Measurements from ENCODE around the gene DDX52.
"Not testable (repeated sequence)": the region's sequence is repeated elsewhere in the genome, so short reads cannot be mapped to it uniquely, and the experiment has no call there.

DDX52 gene

DNA sequence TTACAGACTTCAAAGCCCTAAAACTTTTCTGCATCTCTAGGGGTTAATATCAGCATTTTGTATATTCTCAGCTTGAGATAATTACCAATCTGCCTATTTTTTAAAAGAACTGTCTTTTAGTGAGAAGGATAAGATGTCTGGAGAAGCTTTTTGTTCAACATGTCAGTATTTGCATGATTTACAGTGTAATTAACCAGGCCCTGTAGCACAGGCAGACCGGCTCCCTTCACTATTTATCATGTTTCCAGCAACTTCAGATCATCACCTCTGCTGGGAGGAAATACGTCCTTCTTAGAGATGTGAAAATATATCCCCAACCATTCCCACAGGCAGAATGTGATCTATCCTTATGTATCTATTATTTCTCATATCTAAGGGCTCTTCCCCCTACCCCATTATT lies 8.6 kb upstream of the DDX52 start:
- DNase-seq (ENCODE audit: low spot score) = no peak

DNA sequence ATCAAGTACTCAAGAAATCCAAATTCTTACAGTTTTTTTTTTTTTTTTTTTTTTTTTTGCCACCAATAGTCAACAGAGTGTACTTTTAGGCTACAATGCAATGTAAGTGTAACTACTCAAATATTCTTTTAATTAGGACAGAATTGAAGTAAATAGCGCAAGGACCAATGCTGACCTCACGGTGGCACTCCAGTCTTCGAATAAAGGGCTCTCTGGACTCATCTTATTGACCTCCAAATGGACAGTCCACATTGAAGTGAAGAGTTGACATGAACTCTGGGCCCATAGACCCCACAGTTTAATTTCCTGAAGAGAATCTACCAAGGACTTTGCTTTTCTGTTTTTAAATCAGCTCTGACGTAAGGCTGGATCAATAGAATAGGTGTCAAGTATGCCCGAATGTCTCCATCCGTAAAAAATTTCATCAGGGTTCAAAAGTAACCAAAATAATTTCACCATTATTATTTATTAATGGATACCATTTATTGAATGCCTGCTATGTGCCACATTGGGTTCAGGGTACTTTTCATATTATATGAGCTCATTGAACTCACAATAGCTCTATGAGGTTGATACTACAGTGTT lies 7.3 kb upstream of the DDX52 start:
- no peak for DNase-seq (ENCODE audit: low spot score)

DNA sequence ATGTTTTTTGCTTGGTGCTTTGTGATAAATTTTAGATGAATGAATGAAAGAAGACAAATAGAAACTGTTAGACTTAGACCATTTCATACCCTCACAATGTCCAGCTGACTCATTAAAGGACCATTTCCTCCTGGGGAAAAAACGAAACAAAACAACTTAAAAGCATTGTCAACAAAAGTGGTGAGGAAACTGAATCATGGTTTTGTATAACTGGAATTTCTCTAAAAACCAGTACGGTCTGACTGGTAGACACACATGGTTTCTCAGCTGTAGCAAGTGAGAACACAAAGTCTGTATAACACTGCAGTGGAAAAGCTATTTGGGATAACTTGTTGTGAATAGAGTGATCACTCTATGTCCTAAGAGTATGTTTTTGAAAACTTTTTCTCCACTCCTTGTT lies 5.3 kb upstream of the DDX52 start:
- DNase-seq (ENCODE audit: low spot score) = no peak

DNA sequence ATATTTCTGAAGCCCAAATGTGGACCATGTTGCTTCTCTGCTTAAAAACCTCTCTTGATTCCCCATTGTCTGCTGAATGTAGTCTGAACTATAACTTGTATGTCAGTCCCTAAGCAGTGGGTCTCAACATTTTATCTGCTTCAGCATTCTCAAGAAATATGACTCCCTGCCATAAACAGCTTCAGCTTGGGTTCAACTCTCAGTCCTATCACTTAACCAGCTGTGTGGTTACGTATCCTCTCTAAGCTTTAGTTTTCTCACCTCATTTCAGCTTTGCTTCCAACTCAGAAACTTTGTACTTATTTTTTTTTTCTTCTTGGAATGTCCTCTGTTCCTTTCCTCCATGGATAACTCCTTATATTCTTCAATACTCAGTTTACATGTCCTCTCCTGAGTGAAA lies 4.6 kb upstream of the DDX52 start:
- DNase-seq (ENCODE audit: low spot score) = no peak

DNA sequence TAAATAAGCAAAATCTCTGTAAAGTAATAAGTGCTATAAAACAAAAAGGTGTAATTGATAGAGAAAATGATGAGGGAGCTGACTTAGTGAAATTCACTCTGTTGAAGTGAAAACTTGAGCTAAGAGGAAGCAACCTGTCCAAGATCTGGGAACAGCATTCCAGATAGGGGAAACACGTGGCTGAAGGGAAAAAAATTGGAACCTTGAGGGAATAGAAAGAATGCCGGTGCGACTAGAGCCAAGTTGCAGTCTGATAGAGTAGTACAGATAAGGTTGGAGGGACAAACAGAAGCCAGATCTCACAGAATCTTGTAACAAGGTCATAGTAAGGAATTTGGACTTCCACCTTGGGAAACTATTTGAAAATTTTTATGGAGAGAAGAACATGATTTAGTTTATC lies 623 bp upstream of the DDX52 start:
- no peak for DNase-seq (ENCODE audit: low spot score)

DNA sequence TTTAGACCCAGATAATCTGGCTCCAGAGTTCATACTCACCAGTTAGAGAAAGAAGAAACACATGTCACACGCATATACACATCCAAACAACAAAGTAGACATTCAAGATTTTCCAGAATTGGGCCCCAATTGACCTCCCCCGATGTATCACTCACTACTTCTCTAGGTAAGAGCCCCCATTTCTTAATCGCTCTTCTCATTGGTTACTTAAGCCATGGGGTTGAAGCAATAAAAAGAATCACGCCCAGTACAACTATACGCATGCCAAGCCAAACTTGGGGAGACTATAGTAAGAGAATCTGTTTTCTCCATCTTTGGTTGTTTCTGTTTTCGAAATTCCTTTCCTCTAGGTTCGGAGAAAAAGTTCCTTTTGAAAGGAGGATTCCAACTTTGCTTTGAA lies 565 bp downstream of the DDX52 start:
- DNase-seq (ENCODE audit: low spot score) = no peak

DNA sequence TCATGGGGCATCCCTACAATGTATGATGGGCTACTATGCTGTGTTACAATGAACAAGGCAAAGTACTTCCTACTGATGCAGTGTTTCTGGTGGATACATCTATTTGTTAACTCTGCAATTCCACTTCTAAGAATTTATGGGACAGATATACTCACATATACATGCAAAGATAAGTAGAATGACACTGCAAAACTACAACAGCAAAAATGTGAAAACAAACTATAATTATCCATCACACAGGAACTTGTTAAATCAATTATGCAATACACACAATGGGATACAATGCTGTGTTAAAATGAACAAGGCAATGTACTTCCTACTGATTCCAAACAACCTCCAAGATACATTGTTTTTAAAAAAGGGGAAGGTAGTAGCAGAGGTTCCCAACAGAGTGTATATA lies 3.2 kb downstream of the DDX52 start:
- no peak for DNase-seq (ENCODE audit: low spot score)

DNA sequence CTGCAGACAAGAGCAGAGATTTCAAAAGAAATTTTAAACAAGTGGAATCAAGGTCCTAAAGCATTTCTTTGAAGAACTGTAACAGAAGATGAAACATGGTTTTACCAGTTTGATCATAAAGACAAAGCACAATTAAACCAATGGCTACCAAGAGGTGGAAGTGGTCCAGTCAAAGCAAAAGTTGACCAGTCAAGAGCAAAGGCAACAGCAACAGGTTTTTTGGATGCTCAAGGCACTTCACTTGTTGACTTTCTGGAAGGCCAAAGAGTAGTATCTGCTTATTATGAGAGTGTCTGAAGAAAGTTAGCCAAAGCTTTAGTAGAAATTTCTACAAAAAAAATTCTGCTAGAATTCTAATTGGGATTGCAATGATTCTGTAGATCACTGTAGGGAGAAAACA lies 5.3 kb downstream of the DDX52 start:
- DNase-seq (ENCODE audit: low spot score) = no peak

DNA sequence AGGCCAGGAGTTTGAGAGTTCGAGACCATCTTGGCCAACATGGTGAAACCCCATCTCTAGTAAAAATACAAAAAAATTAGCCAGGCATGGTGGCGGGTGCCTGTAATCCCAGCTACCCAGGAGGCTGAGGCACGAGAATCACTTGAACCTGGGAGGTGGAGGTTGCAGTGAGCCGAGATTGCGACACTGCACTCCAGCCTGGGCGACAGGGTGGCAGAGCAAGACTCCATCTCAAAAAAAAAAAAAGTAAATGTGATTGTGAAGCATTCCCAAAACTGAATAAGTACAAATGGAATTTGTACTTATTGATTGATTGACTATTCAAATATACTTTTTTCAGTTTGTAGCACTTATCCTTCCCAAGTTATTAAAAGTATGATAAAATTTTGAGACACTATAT lies 26.8 kb downstream of the DDX52 start:
- not testable (repeated sequence) for DNase-seq (ENCODE audit: low spot score)

DNA sequence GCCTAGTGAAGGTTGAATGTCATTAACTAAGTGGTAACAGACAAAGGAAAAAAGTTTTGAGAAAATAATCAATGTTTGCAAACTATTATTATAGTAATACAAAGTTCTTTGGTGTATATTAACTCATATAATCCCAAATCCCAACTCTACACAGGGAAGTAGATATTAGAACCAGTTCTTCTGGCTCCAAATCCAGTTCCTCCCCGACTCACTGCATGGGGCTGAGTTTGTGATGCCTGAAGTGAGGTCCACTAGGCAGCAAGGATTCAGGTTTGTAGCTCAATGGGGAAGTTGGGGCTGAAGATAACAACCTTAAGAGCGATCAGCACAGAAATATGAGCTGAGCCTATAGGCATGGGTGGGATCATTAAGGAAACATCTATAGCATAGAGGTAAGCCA lies 28.4 kb downstream of the DDX52 start:
- DNase-seq (ENCODE audit: low spot score) = no peak

DNA sequence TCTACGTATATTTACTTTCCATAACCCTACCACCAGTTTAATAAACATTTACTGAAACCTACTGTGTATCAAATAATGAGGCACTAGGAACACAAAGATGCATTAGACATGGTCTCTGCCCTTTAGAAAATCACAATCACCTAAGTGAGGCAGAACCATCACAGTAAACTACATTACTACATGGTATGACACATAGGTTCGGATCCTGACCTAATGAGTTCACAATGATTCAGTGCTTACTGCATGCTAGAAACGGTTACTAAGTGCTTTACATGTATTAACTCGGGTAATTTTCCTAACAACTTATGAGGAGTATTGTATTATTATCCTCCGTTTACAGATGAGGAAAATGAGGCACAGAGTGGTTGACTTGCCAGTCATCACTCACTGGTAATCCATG lies 28.9 kb downstream of the DDX52 start:
- no peak for DNase-seq (ENCODE audit: low spot score)

DNA sequence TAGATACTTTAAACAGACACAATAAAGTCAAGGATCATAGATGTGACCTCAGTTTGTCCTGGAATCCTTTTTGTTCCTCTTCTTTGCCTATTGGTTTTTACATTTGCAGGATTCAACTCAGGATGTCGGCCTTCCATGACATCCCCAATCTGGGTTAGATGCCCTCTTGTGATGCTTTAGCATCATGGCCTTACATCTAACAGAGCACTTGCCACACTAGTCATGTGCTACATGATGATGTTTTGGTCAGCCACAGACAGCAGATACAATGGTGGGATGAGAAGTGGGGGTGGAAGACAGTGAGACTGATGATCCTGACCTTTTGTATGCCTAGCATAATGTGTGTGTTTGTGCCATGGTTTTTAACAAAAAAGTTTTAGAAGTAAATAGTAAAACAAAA lies 32.3 kb downstream of the DDX52 start:
- DNase-seq (ENCODE audit: low spot score) = no peak

DNA sequence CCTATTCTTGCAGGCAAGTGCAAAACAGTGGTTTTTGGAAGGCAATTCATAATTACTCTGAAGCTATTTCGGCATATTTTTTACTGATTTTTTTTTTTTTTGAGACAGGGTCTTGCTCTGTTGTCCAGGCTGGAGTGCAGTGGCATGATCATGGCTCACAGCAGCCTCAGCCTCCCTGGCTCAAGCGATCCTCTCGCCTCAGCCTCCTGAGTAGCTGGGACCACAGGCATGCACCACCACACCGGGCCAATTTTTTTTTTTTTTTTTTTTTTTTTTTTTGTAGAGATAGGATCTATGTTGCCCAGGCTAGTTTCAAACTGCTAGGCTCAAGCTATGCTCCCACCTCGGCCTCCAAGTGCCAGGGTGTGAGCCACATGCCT lies 33.2 kb downstream of the DDX52 start:
- not testable (repeated sequence) for DNase-seq (ENCODE audit: low spot score)

DNA sequence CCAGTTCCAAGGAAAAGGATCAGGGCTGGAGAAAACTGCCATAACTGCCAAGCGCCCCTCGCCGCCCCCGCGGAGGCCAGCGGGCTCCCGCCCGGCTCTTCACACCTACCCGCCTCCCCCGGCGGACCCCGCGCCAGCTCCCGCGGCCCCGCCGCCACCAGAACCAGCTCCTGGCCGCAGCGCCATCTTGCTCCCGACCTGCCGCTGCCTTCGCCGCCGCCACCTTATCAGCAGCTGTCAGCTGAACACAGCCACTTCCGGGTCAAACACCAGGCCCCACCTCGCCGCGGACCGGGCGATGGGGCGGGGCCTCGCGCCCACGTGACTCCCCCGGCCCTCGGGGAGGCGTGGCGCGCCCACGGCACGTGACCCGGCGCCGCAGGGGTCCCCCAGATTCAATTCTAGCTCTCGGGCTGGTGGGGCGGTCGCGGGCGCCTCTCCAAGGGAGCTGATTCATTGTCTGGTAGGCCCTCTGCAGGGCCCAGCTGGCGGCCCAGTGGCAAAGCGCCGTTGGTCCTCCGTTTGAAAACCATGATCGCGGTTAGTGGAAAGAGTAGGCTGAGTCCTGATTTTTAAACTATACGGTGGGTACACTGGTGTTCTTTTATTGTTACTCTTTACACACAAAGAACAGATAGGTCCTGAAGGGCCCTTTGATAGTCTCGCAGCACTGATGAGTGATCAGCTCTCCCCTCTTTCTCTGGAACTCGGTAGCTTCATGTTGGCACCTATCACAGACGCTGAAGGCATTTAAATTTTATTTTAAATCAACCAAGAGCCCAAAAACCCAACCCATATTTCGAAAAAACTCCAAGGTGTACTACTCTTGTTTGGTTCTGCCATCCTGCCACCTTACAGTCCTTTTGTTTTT lies 33.8 kb downstream of the DDX52 start, which contains the start of gene SYNRG:
Gene SYNRG, minus strand, starts transcription at position 249 of the 871 bp plus-strand sequence. Its CDS starts 63 bp downstream, at position 186.
- peak; percentile 95 for DNase-seq (ENCODE audit: low spot score)

DNA sequence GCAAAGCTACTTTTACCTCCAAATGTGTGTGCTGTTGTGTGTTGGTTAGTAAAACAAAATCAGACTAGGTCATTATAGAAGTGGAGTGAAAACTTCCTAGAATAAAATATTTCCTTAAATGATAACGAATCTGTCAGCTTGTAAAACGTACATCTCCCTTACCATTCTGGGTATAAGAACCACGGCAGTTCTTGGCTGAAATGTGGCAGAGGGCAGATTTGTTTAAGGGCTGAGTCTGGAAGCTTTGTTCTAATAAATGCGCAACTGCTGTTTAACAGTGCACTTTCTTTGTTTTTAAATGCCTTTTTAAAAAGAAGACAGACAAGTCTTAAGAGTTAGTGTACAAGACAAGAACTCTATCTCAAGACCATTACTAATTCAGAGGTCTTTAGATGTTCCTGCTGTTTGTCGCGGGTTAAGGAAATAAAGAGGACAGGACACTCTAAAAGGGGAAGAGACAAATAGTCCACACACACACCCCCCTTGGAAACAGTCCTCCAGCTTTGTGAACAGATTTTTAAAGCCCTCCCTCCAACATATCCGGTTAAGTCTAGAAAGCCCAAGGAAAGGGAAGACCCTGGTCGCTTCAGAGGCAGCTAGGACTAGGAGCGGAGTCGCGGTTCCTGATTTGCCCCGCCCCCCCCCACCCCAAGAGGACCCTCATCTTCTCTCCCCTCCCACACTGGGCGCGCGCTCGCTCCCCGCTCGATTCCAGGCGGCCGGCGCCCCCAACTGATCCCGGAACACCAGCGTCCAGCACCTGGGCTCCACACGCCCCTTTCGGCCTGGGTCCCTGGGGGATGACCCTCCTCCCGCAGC lies 34.7 kb downstream of the DDX52 start:
- no peak for DNase-seq (ENCODE audit: low spot score)

DNA sequence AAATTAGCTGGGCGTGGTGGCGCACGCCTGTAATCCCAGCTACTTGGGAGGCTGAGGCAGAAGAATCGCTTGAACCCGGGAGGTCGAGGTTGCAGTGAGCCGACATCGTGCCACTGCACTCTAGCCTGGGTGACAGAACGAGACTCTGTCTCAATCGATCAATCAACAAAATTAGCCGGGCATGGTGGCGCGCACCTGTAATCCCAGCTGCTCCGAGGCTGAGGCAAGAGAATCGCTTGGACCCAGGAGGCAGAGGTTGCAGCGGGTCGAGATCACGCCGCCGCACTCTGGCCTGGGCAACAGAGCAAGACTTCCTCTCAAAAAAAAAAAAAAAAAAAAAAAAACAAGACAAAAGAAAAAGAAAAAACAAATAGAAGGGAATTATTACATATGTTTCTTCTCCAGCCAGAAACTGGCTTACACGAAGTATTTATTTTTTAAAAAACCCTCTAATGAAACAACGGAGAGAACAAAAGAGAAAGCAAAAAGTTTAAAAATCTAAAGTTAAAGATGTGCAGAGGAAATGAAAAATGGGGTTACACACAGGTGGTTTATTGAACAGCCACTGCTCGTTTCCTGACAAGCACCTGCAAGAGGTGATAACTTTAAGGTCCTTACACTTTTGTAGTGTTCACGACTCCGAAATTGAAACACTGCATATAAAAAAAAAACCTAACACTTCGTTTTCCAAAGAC lies 35.5 kb downstream of the DDX52 start:
- DNase-seq (ENCODE audit: low spot score) = peak; percentile 51

DNA sequence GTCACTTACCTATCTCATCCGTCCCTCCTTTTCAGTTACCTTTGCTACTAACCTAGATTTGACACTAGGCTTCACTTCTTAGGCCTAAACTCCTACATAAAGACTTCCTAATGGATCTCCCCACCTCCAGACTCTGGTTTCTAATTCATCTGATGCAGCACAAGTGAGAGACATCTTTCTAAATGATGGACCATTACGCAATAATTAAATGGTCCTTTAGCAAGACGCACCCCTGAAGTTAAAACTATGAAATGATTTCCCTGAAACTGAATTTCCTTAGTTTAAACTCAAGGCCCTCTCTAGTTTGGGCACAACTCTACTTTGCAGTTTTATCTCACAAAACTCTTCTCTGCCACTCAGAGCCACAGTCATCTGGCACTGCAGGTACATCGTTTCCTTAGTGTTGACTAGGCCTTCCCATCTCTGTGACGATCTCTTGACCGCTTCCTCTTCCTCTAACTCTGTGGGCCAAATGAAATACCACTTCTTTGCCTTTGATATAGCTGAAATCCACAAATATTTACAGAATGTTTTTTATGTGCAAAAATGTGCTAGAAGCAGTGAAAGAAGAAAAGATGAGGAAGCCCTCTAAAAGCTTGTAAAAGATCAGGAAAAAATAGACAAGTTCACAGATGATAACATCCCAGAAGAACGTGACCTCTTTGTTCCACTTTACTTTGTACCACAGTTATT lies 37.3 kb downstream of the DDX52 start:
- DNase-seq (ENCODE audit: low spot score) = peak; percentile 60

DNA sequence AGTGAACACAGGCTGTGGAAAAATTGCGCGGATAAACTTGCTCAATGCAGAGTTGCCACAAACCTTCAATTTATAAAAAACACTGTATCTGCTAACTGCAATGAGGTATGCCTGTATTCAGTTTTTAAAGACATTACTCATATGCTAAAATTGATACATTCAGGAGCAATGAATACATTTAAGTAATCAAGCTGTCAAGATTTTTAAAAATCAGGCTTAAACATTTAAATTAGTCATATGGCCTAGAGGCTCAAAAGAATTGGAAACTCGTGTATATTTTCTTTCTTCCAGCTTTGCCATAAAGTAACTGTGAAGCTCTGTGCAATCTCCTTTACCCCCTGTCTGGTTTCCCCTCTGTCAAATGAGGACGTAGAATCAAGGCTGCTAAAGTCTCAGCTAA lies 38.2 kb downstream of the DDX52 start:
- no peak for DNase-seq (ENCODE audit: low spot score)

DNA sequence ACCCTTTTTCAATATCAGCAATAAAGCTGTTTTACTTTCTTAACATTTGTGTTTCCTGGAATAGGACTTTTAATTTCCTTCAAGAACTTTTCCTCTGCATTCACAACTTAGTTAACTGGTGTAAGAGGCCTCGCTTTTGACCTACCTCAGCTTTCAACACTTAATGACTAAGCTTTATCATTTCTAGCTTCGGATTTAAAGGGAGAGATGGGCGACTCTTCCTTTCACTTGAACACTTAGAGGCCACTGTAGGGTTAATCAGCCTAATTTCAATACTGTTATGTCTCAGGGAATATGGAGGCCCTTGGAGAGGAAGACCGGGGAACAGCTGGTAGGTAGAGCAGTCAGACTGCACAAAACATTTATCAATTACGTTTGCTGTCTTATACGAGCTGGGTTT lies 38.7 kb downstream of the DDX52 start:
- no peak for DNase-seq (ENCODE audit: low spot score)

DNA sequence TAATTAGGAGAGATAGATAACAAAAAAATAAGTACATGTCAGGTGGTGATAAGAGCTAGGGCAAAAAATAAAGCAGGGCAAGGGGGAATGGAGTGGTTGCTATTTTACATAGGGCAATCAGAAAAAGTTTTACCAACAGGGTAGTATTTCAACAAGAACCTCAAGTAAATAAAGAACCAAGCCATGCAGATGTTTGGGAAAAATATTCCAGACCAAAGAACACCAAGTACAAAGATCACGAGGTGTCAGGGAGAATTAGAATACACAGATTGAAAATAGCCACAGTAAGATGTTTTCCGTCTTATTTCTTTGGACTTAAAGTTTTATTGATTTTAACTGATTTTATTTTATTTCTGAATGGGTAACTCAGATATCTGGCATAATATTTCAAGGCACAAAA lies 45.1 kb downstream of the DDX52 start:
- no peak for DNase-seq (ENCODE audit: low spot score)

DNA sequence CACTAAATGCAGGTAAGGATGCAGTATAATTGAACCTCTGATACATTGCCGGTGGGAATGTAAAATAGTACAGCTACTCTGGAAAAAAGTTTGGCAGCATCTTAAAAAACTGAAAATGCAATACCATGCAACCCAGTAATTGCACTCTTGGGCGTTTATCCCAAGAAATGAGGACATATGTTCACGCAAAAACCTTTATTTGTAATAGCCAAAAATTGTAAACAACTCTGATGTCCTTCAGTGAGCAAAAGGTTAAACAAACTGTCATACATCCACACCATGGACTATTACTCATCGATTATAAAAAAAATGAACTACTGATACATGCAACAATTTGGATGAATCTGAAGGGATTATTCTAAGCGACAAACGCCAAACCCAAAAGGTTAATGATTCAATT lies 51.0 kb downstream of the DDX52 start:
- no peak for DNase-seq (ENCODE audit: low spot score)

DNA sequence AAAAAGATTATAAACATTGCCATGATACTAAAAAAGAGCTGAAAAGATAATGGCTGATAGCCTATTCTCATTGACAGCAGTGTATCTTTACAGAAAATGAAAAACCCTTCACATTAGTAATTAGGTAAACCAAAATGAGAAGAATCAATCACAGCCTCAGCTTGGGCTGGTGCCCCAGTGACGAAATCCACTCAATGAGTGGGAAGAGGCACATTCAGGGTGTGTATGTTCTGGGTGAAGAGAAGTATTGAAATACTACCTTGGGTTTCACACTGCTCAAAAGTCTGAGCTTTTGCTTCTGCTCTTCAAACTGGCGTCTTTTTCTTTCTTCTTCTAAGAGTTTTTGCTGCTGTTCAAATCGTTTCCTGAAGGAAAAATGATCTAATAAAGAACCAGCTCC lies 58.2 kb downstream of the DDX52 start:
- DNase-seq (ENCODE audit: low spot score) = no peak
